Kidney (tissue), 14 donors: ENCODE data around the gene HCRTR1. TPM values are rescaled to one million over a fixed set of nuclear protein-coding genes. Genes with fewer than 3 reads are reported as not detected.

Source experiments
- DNase-seq, 5 donors: peaks; one replicate each; pipeline ENCODE4 v3.0.0-alpha.2; 2013 to 2020
- FAIRE-seq: peaks from 2 replicates; lab custom pipeline; 2012; peaks lifted over from hg19 to GRCh38; lab: Jason Lieb, UNC
- H3K27ac ChIP-seq, 2 donors: one replicate each; pipeline ENCODE4 v1.7.0; 2013; ENCODE audit warnings: low read depth in 2 of 2, low read length in 2 of 2, inconsistent platforms in 1 of 2
- H3K27me3 ChIP-seq: one replicate; pipeline ENCODE4 v1.7.1; 2013; ENCODE audit warnings: low read length, inconsistent platforms; ENCODE audit not compliant: control insufficient read depth, insufficient read depth
- H3K36me3 ChIP-seq, 3 donors: one replicate each; pipeline versions ENCODE4 v1.7.0 to v1.7.1; 2013; ENCODE audit warnings: low read length in 3 of 3, control low read depth in 1 of 3, inconsistent platforms in 1 of 3; ENCODE audit not compliant: insufficient read depth in 3 of 3, control insufficient read depth in 2 of 3
- H3K4me1 ChIP-seq, 3 donors: one replicate each; pipeline versions ENCODE4 v1.7.0 to v1.7.1; 2013; ENCODE audit warnings: low read length in 3 of 3, inconsistent platforms in 1 of 3, low read depth in 1 of 3; ENCODE audit not compliant: control insufficient read depth in 2 of 3, insufficient read depth in 2 of 3
- H3K4me3 ChIP-seq, 3 donors: one replicate each; pipeline versions ENCODE4 v1.7.0 to v1.8.1; 2013; ENCODE audit warnings: low read length in 3 of 3, control low read depth in 1 of 3, inconsistent platforms in 1 of 3
- H3K9ac ChIP-seq, 3 donors: one replicate each; pipeline versions ENCODE4 v1.7.0 to v1.7.1; 2013; ENCODE audit warnings: low read length in 3 of 3, control low read depth in 1 of 3, inconsistent platforms in 1 of 3
- H3K9me3 ChIP-seq, 3 donors: one replicate each; pipeline versions ENCODE4 v1.7.0 to v1.7.1; 2013; ENCODE audit warnings: low read length in 3 of 3, control low read depth in 1 of 3, inconsistent platforms in 1 of 3; ENCODE audit not compliant: control insufficient read depth in 2 of 3, insufficient read depth in 1 of 3
- intact Hi-C: fragments of 100-400 bp; cut with DNase I; formaldehyde crosslinking; loops from one replicate; pipeline ENCODE4 v1.11.1; 2022
- polyA plus RNA-seq: library from polyadenylated mRNA; stranded (reverse); fragments of 350-450 nt; fragmentation: Illumina TruSeq; extraction: RNeasy Lipid Tissue Mini Kit (QIAGEN cat#74804); gene quantifications from one replicate; pipeline ENCODE4 v1.2.3, GENCODE V29; 2014; ENCODE audit warnings: low read depth, low replicate concordance; ENCODE audit not compliant: insufficient read depth
- total RNA-seq: library from RNA; stranded (reverse); fragmentation: NEBNext Ultra II Directional; extraction: Animal tissue kit (Norgen Biotek cat#: 25700); gene quantifications from one replicate; pipeline ENCODE4 v1.2.1, GENCODE V29; 2021
- TF ChIP-seq, protein P1 (sequence below): IDR thresholded peaks from 3 replicates; pipeline ENCODE4 v1.5.1; 2012; ENCODE audit warnings: mild to moderate bottlenecking, moderate library complexity, borderline replicate concordance; ENCODE audit not compliant: insufficient read depth; ENCODE audit errors: extremely low read depth
- donor health status: control.
- donor health status: control.
- donor health status: control.
- donor health status: control.
- donor health status: control.
- donor health status: DM: yes; HTN: yes; CAD: no.
- donor health status: Normal renal cell carcinoma (clear cell type).

HCRTR1 gene
- total and polyA plus RNA-seq, 2 donors from 2014 or later = 0.35 TPM; not detected in 1

DNA sequence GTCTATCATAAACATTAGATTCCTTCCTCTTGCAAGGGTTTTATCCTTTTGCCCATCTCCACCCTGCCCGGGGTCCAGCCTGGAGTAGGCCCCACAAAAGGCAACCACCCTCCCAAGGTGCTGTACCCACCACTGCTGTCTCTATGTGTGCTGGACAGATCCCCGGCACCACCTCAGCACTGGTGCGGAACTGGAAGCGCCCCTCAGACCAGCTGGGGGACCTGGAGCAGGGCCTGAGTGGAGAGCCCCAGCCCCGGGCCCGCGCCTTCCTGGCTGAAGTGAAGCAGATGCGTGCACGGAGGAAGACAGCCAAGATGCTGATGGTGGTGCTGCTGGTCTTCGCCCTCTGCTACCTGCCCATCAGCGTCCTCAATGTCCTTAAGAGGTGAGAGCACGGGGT is 5.9 kb downstream of the HCRTR1 start:
- intact Hi-C loops = no loop called here
- FAIRE-seq (no peak), DNase-seq (no peak)
- peaks cover 0 to 14% (median 0%) of the 10 kb centered on the region in 3 donors for H3K4me1 ChIP-seq
- no peak overlapping the region for H3K4me3 ChIP-seq
- no peaks in the 10 kb centered on the region for H3K9me3 ChIP-seq
- peaks cover 0 to 6% (median 3%) of the 10 kb centered on the region in 3 donors for H3K36me3 ChIP-seq
- H3K27ac ChIP-seq = no peak overlapping the region
- TF ChIP-seq, protein P1, sequence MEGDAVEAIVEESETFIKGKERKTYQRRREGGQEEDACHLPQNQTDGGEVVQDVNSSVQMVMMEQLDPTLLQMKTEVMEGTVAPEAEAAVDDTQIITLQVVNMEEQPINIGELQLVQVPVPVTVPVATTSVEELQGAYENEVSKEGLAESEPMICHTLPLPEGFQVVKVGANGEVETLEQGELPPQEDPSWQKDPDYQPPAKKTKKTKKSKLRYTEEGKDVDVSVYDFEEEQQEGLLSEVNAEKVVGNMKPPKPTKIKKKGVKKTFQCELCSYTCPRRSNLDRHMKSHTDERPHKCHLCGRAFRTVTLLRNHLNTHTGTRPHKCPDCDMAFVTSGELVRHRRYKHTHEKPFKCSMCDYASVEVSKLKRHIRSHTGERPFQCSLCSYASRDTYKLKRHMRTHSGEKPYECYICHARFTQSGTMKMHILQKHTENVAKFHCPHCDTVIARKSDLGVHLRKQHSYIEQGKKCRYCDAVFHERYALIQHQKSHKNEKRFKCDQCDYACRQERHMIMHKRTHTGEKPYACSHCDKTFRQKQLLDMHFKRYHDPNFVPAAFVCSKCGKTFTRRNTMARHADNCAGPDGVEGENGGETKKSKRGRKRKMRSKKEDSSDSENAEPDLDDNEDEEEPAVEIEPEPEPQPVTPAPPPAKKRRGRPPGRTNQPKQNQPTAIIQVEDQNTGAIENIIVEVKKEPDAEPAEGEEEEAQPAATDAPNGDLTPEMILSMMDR = no peak
- H3K9ac ChIP-seq = no peak overlapping the region
- H3K27me3 ChIP-seq = no peaks in the 10 kb centered on the region

DNA sequence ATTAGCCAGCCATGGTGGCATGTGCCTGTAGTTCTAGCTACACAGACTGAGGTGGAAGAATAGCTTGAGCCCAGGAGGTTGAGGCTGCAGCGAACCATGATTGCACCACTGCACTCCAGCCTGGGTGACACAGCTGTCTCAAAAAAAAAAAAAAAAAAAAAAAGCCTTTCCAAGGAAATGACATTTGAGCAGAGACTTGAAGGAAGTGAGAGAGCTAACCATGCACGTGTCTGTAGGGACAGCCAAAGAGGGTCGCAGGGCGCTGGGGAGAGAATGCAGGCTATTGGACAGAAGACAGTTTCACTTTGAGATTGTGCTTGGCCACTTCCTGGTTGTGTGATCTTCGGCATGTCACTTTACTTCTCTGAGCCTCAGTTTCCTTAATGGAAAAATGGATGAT is 6.8 kb downstream of the HCRTR1 start:
- Histone ChIP-seq H3K27ac (no peak overlapping the region), H3K9me3 (no peaks in the 10 kb centered on the region), H3K27me3 (no peaks in the 10 kb centered on the region), H3K4me1 (peaks cover 0 to 15% (median 0%) of the 10 kb centered on the region in 3 donors), H3K36me3 (peaks cover 0 to 16% (median 4%) of the 10 kb centered on the region in 3 donors), H3K4me3 (no peak overlapping the region), H3K9ac (no peak overlapping the region)
- DNase-seq = no peak
- TF ChIP-seq, protein P1 = no peak
- FAIRE-seq = no peak
- intact Hi-C loops = no loop called here

DNA sequence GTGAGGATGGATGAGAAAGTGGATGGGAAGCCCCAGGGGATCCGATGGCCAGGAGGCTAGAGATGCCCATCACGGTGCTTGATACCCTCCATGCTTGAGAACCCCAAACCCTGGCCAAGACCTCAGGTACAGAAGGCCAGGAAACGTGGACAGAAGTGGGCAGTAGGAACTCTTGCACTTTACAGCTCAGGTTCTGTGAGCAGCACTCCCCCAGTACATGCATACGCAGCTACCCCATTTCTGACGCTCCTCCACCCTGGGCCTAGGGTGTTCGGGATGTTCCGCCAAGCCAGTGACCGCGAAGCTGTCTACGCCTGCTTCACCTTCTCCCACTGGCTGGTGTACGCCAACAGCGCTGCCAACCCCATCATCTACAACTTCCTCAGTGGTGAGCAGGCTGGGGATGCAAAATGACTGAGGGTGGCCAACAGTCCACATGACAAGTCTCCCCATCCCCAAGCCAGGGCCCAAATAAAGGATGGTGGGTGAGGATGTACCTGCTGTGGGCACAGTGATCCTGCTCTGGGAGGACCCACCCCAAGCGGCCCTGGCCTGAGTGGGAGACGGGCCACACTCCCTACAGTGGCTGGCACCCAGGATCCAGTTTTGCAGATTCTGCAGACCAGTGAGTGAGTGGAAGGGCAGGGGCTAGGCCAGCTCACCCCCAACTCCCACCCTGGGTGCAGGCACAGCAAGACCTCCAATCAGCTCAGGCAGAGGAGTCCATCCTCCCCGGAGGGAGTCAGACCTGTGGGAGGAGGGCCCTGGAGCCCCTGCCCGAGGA is 7.4 kb downstream of the HCRTR1 start:
- no peak for FAIRE-seq

More for the DNA sequence above, 7.4 kb downstream of the HCRTR1 start:
- H3K27me3 ChIP-seq = no peaks in the 10 kb centered on the region
- peaks cover 0 to 15% (median 0%) of the 10 kb centered on the region in 3 donors for H3K4me1 ChIP-seq
- no peaks in the 10 kb centered on the region for H3K9me3 ChIP-seq
- H3K27ac ChIP-seq = no peak overlapping the region
- peaks cover 0 to 22% (median 6%) of the 10 kb centered on the region in 3 donors for H3K36me3 ChIP-seq
- no peak for DNase-seq
- H3K9ac ChIP-seq = no peak overlapping the region
- intact Hi-C loops = no loop called here
- no peak overlapping the region for H3K4me3 ChIP-seq
- TF ChIP-seq, protein P1 = no peak
